ENCODE data around the gene ZNF419.

GRCh38 chr19:57477191-57478008, 10.2 kb upstream of the ZNF419 start, which contains the start of gene ZNF772:
- TF ChIP-seq, protein P1, sequence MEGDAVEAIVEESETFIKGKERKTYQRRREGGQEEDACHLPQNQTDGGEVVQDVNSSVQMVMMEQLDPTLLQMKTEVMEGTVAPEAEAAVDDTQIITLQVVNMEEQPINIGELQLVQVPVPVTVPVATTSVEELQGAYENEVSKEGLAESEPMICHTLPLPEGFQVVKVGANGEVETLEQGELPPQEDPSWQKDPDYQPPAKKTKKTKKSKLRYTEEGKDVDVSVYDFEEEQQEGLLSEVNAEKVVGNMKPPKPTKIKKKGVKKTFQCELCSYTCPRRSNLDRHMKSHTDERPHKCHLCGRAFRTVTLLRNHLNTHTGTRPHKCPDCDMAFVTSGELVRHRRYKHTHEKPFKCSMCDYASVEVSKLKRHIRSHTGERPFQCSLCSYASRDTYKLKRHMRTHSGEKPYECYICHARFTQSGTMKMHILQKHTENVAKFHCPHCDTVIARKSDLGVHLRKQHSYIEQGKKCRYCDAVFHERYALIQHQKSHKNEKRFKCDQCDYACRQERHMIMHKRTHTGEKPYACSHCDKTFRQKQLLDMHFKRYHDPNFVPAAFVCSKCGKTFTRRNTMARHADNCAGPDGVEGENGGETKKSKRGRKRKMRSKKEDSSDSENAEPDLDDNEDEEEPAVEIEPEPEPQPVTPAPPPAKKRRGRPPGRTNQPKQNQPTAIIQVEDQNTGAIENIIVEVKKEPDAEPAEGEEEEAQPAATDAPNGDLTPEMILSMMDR (IDR thresholded peaks at IDR 0.05), result peak; percentile 35 to 81 (median 46)
- TF ChIP-seq POLR2A (IDR thresholded peaks at IDR 0.05), result no peak
- no peak for TF ChIP-seq EP300 (IDR thresholded peaks at IDR 0.05)

All from sigmoid colon (tissue), 4 donors.